Parathyroid adenoma (tissue), 2 donors: ENCODE measurements around the gene VCAM1.

Experiments used
- H2AFZ ChIP-seq: fragments of 300-600 bp; sonication (generic); one replicate; pipeline ENCODE4 v1.7.0; 2017; ENCODE audit warnings: antibody characterized with exemption, mild to moderate bottlenecking
- H3K27ac ChIP-seq: fragments of 300-600 bp; sonication (generic); one replicate; pipeline ENCODE4 v1.7.0; 2017
- H3K27me3 ChIP-seq: fragments of 300-600 bp; sonication (generic); one replicate; pipeline ENCODE4 v1.7.0; 2017; ENCODE audit warnings: low read length; ENCODE audit not compliant: control insufficient read depth, insufficient read depth
- H3K36me3 ChIP-seq: fragments of 300-600 bp; sonication (generic); one replicate; pipeline ENCODE4 v1.7.0; 2017; ENCODE audit warnings: low read length; ENCODE audit not compliant: control insufficient read depth, insufficient read depth
- H3K4me1 ChIP-seq: fragments of 300-600 bp; sonication (generic); one replicate; pipeline ENCODE4 v1.7.0; 2017; ENCODE audit warnings: control low read depth
- H3K4me2 ChIP-seq: fragments of 300-600 bp; sonication (generic); one replicate; pipeline ENCODE4 v1.7.0; 2017; ENCODE audit warnings: low read length
- H3K4me3 ChIP-seq: fragments of 300-600 bp; sonication (generic); one replicate; pipeline ENCODE4 v1.7.0; 2017; ENCODE audit warnings: low read depth, low read length
- H3K79me2 ChIP-seq: fragments of 300-600 bp; sonication (generic); one replicate; pipeline ENCODE4 v1.7.0; 2017; ENCODE audit warnings: control low read depth
- H3K9ac ChIP-seq: fragments of 300-600 bp; sonication (generic); one replicate; pipeline ENCODE4 v1.7.0; 2017; ENCODE audit warnings: mild to moderate bottlenecking
- H3K9me3 ChIP-seq: fragments of 300-600 bp; sonication (generic); one replicate; pipeline ENCODE4 v1.7.0; 2017; ENCODE audit warnings: low read length; ENCODE audit not compliant: control insufficient read depth
- TF ChIP-seq, protein P1 (sequence below): fragments of 300-600 bp; sonication (generic); IDR thresholded peaks from one replicate; pipeline ENCODE4 v1.7.0; 2017; ENCODE audit warnings: antibody characterized with exemption, mild to moderate bottlenecking
- donor health status: primary hyperparathyroidism.

Gene VCAM1

DNA sequence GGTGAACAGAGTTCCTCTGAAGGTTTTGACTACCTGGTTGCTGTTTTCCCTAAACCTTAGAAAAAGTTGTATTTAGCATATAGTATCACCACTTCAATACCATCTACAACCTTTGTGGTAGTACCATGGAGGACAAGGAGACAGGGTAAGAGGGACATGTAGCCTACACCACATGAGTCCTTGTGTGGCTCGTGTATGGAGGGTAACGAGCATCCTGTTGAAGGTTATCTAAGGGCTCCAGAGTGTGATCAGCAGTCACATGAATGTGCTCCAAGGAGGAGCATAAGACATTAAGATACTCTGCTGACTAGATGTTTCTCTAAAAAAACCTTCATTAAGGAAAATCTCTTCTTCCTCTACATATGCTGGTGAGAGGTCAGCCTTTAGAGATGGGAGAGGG, 67.3 kb downstream of the VCAM1 start:
- H3K4me3 ChIP-seq = no peak overlapping the region
- no peaks in the 10 kb centered on the region for H3K27me3 ChIP-seq

More for the DNA sequence above, 67.3 kb downstream of the VCAM1 start:
- Histone ChIP-seq H3K9me3 (no peaks in the 10 kb centered on the region), H3K9ac (no peak overlapping the region), H3K79me2 (no peaks in the 10 kb centered on the region), H3K36me3 (no peaks in the 10 kb centered on the region), H3K4me1 (no peaks in the 10 kb centered on the region), H2AFZ (no peak overlapping the region), H3K27ac (no peak overlapping the region), H3K4me2 (no peak overlapping the region)
- TF ChIP-seq, protein P1, sequence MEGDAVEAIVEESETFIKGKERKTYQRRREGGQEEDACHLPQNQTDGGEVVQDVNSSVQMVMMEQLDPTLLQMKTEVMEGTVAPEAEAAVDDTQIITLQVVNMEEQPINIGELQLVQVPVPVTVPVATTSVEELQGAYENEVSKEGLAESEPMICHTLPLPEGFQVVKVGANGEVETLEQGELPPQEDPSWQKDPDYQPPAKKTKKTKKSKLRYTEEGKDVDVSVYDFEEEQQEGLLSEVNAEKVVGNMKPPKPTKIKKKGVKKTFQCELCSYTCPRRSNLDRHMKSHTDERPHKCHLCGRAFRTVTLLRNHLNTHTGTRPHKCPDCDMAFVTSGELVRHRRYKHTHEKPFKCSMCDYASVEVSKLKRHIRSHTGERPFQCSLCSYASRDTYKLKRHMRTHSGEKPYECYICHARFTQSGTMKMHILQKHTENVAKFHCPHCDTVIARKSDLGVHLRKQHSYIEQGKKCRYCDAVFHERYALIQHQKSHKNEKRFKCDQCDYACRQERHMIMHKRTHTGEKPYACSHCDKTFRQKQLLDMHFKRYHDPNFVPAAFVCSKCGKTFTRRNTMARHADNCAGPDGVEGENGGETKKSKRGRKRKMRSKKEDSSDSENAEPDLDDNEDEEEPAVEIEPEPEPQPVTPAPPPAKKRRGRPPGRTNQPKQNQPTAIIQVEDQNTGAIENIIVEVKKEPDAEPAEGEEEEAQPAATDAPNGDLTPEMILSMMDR = no peak
